ENCODE data around the gene SLC9A9.
"Not testable (repeated sequence)": the region's sequence is repeated elsewhere in the genome, so short reads cannot be mapped to it uniquely, and the experiment has no call there.

SLC9A9 gene

DNA sequence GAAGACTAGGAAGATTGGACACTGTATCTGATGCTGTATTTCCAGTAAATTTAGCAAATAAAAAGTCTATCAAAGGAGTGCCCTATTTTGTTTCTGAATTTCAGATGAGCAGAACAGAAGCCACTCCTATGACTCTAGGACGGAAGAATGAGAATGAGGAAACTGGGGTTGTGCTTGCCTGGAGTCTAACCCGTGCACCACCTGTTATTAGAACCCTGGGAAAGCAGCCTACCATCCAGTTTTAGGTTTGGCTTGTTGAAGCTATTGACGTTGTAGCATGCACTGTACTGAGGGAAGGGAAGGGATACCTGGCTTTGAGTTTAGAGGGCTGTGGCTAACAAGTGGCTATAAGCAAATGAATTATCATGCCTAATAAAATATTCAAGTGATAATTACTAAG is 318.5 kb downstream of the SLC9A9 start:
- Mint-ChIP-seq H3K27ac (no peak overlapping the region), H3K36me3 (ENCODE audit: low read depth) (no peaks in the 10 kb centered on the region), H3K4me3 (no peak overlapping the region), H3K27me3 (ENCODE audit: low read depth, poor library complexity) (no peaks in the 10 kb centered on the region), H3K9me3 (no peaks in the 10 kb centered on the region), H3K4me1 (no peaks in the 10 kb centered on the region)
- DNase-seq, result no peak
- no peak for TF ChIP-seq CTCF (IDR thresholded peaks at IDR 0.05)

DNA sequence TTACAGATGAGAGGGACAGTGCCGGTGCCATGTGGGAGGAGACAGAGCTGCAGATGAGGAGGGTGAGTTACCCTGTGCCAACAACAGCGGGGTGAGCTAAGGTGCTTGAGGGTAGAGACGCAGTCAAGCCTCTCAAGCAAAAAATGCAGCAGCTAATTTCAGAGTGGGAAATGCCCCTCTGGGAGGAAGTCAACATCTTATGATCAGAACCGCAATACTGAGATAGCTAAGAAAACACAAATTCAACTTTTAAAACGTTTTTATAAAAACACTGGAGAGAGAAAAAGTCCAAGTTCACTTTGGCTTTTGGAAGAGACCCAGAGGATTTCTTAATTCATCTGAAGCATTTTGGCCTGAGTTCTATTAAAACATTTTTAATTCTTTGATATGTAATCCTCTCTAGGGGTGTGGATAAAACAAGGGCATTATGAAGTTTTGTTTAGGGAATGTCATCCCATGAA is 319.2 kb downstream of the SLC9A9 start:
- no peak overlapping the region for H3K27ac Mint-ChIP-seq
- no peak for DNase-seq
- TF ChIP-seq CTCF (IDR thresholded peaks at IDR 0.05), result no peak
- H3K36me3 Mint-ChIP-seq (ENCODE audit: low read depth), result no peaks in the 10 kb centered on the region
- no peaks in the 10 kb centered on the region for H3K4me1 Mint-ChIP-seq
- no peaks in the 10 kb centered on the region for H3K27me3 Mint-ChIP-seq (ENCODE audit: low read depth, poor library complexity)
- no peaks in the 10 kb centered on the region for H3K9me3 Mint-ChIP-seq
- no peak overlapping the region for H3K4me3 Mint-ChIP-seq

- Mint-ChIP-seq H3K9me3 (no peaks in the 10 kb centered on the region), H3K27me3 (ENCODE audit: low read depth, poor library complexity) (no peaks in the 10 kb centered on the region), H3K4me3 (no peak overlapping the region), H3K27ac (no peak overlapping the region), H3K36me3 (ENCODE audit: low read depth) (no peaks in the 10 kb centered on the region), H3K4me1 (no peaks in the 10 kb centered on the region)
- DNase-seq, result no peak
- no peak for TF ChIP-seq CTCF (IDR thresholded peaks at IDR 0.05)
These were observed 322.2 kb downstream of the SLC9A9 start for GRCh38 chr3:143526011-143526545.

DNA sequence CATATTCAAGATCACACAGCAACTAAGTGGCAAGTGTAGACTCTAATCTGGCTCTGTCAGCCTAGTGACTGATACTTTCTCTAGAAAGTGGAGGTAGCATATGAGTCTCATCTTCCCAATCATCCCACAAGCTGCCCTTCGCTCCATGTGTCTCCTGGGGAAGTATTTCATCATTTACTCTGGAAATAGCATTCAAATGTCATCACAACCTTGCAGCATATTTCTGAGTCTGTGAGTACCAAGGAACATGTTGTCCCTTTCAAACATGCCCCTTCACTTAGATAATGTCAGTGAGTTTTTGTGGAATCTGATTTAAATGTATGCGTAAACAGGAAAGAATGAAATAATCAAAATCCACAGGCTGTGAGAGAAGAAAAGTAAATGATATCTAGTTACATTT is 322.9 kb downstream of the SLC9A9 start:
- H3K36me3 Mint-ChIP-seq (ENCODE audit: low read depth), result no peaks in the 10 kb centered on the region
- H3K4me3 Mint-ChIP-seq, result no peak overlapping the region
- no peaks in the 10 kb centered on the region for H3K4me1 Mint-ChIP-seq
- DNase-seq, result no peak
- TF ChIP-seq CTCF (IDR thresholded peaks at IDR 0.05), result no peak
- H3K9me3 Mint-ChIP-seq, result no peaks in the 10 kb centered on the region
- H3K27me3 Mint-ChIP-seq (ENCODE audit: low read depth, poor library complexity), result no peaks in the 10 kb centered on the region
- no peak overlapping the region for H3K27ac Mint-ChIP-seq

GRCh38 chr3:143521803-143522202 is 326.5 kb downstream of the SLC9A9 start:
- Mint-ChIP-seq H3K4me1 (no peaks in the 10 kb centered on the region), H3K27ac (no peak overlapping the region), H3K36me3 (ENCODE audit: low read depth) (no peaks in the 10 kb centered on the region), H3K4me3 (no peak overlapping the region), H3K9me3 (no peaks in the 10 kb centered on the region), H3K27me3 (ENCODE audit: low read depth, poor library complexity) (no peaks in the 10 kb centered on the region)
- TF ChIP-seq CTCF (IDR thresholded peaks at IDR 0.05), result no peak
- no peak for DNase-seq

DNA sequence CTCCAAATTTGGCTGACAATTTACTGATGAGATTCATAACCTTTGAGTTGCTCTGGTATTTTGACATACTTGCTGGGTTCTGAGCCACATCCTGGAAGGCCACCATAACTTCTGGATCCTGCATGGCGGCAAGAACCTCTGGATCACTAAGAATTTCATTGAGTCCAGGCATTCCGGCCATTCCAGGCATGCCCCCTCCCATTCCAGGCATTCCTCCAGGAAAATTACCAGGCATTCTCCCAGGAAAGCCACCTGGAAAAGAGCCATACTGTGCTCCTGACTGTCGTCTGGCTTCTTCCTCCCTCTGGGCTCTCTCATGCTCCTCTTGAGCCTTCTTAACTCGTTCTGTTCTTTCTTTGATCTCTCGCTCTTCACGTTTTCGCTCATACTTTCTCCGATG is 331.1 kb downstream of the SLC9A9 start:
- not testable (repeated sequence) for DNase-seq; H3K9me3 Mint-ChIP-seq; H3K4me1 Mint-ChIP-seq; H3K36me3 Mint-ChIP-seq (ENCODE audit: low read depth); H3K27ac Mint-ChIP-seq; H3K27me3 Mint-ChIP-seq (ENCODE audit: low read depth, poor library complexity); H3K4me3 Mint-ChIP-seq

Data from nephron progenitor cell (in vitro differentiated cells).